ENCODE data around the gene ATF7.

DNA sequence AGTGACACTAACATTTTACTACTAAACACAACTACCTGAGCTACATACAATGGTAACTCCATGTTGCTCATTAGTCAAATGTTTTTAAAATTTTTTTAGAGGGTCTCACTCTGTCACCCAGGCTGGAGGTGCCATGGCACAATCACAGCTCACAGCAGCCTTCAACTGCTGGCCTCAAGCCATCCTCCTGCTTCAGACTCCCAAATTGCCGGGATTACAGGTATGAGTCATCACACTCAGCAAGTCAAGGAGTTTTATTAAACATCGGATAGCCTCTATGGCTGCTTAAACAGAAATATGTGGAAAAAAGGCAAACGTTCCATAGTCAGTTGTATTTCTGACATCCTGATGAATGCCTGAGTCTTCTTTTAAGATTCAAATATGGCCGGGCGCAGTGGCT lies 107.8 kb downstream of the ATF7 start:
- TF ChIP-seq, protein P1, sequence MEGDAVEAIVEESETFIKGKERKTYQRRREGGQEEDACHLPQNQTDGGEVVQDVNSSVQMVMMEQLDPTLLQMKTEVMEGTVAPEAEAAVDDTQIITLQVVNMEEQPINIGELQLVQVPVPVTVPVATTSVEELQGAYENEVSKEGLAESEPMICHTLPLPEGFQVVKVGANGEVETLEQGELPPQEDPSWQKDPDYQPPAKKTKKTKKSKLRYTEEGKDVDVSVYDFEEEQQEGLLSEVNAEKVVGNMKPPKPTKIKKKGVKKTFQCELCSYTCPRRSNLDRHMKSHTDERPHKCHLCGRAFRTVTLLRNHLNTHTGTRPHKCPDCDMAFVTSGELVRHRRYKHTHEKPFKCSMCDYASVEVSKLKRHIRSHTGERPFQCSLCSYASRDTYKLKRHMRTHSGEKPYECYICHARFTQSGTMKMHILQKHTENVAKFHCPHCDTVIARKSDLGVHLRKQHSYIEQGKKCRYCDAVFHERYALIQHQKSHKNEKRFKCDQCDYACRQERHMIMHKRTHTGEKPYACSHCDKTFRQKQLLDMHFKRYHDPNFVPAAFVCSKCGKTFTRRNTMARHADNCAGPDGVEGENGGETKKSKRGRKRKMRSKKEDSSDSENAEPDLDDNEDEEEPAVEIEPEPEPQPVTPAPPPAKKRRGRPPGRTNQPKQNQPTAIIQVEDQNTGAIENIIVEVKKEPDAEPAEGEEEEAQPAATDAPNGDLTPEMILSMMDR (conservative IDR thresholded peaks at IDR 0.05; ENCODE audit: low read depth, low read length) = no peak
- no peak for TF ChIP-seq EZH2 (IDR thresholded peaks at IDR 0.05; ENCODE audit: borderline replicate concordance, low read depth, low read length, poor library complexity, severe bottlenecking)
